Measurements from ENCODE around the gene EGR2.

EGR2 gene

GRCh38 chr10:62844280-62845011 is 28.3 kb upstream of the EGR2 start:
- DNase-seq (ENCODE audit: extremely low spot score), result no peak
- TF ChIP-seq ZNF384 (IDR thresholded peaks at IDR 0.05), result no peak
- no peak for TF ChIP-seq FOXK2 (IDR thresholded peaks at IDR 0.05)
- no peak for TF ChIP-seq SUZ12 (IDR thresholded peaks at IDR 0.05)
- ChIA-PET CTCF (no interaction called here), POLR2A (no interaction called here)

DNA sequence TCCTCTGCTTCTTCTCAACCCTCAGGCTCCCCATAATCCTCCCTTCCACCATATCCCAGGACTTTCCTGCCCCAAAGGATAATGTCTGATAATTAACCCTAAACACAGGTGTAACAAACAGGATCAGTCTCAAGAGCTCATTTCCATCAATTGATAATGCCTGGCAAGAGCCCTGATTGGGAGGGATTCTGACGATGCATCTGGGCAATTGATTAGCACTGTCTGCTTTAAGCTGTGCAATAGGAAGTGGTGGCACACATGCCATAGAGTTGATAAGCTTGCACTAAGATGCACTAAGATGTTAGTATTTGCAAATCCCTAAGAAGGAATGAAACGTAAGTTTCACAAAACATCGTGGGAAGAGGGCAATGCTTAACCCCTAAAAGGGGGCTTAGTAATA is 27.4 kb upstream of the EGR2 start:
- ChIA-PET CTCF (no interaction called here), POLR2A (interaction anchor here (0.8 kb wide), 1 partner anchor 9 kb away, joined by 3 read pairs; no protein-coding TSS in a partner anchor)
- TF ChIP-seq ELF4 (IDR thresholded peaks at IDR 0.05) (no peak), BHLHE40 (IDR thresholded peaks at IDR 0.05; ENCODE audit: borderline replicate concordance) (no peak), FOXM1 (IDR thresholded peaks at IDR 0.05; ENCODE audit: borderline replicate concordance) (no peak), SUZ12 (IDR thresholded peaks at IDR 0.05) (no peak), TARDBP (IDR thresholded peaks at IDR 0.05) (no peak), CTBP1 (IDR thresholded peaks at IDR 0.05; ENCODE audit: borderline replicate concordance) (no peak), NFRKB (IDR thresholded peaks at IDR 0.05) (no peak), L3MBTL2 (conservative IDR thresholded peaks at IDR 0.05) (no peak), SP1 (IDR thresholded peaks at IDR 0.05) (no peak), FOXK2 (IDR thresholded peaks at IDR 0.05) (no peak), FOXA1 (IDR thresholded peaks at IDR 0.05) (no peak), ZNF384 (IDR thresholded peaks at IDR 0.05) (no peak)
- TF ChIP-seq, protein P1, sequence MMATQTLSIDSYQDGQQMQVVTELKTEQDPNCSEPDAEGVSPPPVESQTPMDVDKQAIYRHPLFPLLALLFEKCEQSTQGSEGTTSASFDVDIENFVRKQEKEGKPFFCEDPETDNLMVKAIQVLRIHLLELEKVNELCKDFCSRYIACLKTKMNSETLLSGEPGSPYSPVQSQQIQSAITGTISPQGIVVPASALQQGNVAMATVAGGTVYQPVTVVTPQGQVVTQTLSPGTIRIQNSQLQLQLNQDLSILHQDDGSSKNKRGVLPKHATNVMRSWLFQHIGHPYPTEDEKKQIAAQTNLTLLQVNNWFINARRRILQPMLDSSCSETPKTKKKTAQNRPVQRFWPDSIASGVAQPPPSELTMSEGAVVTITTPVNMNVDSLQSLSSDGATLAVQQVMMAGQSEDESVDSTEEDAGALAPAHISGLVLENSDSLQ (IDR thresholded peaks at IDR 0.05), result no peak
- DNase-seq (ENCODE audit: extremely low spot score), result no peak

- ChIA-PET POLR2A (interaction anchor here (0.8 kb wide), 1 partner anchor 8 kb away, joined by 3 read pairs; no protein-coding TSS in a partner anchor), CTCF (interaction anchor here (0.6 kb wide), 1 partner anchor 250 kb away, joined by 3 read pairs; no protein-coding TSS in a partner anchor)
- DNase-seq (ENCODE audit: extremely low spot score), result no peak
- no peak for TF ChIP-seq TARDBP (IDR thresholded peaks at IDR 0.05)
- no peak for TF ChIP-seq ZNF384 (IDR thresholded peaks at IDR 0.05)
- TF ChIP-seq ARNT (IDR thresholded peaks at IDR 0.05), result no peak
- TF ChIP-seq FOXA1 (IDR thresholded peaks at IDR 0.05), result no peak
- TF ChIP-seq, protein P1 (IDR thresholded peaks at IDR 0.05), result no peak
- TF ChIP-seq BHLHE40 (IDR thresholded peaks at IDR 0.05; ENCODE audit: borderline replicate concordance), result no peak
- TF ChIP-seq NFRKB (IDR thresholded peaks at IDR 0.05), result no peak
- no peak for TF ChIP-seq SUZ12 (IDR thresholded peaks at IDR 0.05)
- TF ChIP-seq FOXK2 (IDR thresholded peaks at IDR 0.05), result no peak
- no peak for TF ChIP-seq L3MBTL2 (conservative IDR thresholded peaks at IDR 0.05)
- no peak for TF ChIP-seq SP1 (IDR thresholded peaks at IDR 0.05)
- no peak for TF ChIP-seq HDGF (IDR thresholded peaks at IDR 0.05; ENCODE audit: borderline replicate concordance)
- no peak for TF ChIP-seq LEF1 (IDR thresholded peaks at IDR 0.05; ENCODE audit: borderline replicate concordance)
- TF ChIP-seq FOXM1 (IDR thresholded peaks at IDR 0.05; ENCODE audit: borderline replicate concordance), result no peak
- TF ChIP-seq CTBP1 (IDR thresholded peaks at IDR 0.05; ENCODE audit: borderline replicate concordance), result no peak
- no peak for TF ChIP-seq ELF4 (IDR thresholded peaks at IDR 0.05)
These were observed 26.8 kb upstream of the EGR2 start for GRCh38 chr10:62842983-62843382.

DNA sequence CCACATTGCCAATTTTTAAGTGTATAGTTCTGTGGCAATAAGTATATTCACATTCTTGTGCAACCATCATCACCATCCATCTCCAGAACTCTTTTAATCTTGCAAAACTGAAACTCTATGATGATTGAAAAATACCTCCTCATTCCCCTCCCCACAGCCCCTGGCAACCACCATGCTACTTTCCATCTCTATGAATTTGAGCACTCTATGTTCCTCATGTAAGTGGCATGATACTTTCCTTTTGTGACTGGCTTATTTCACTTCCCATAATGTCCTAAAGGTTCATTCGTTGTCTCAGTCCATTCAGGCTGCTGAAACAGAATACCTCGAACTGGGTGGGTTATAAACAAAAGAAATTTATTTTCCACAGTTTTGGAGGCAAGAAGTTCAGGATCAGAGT is 23.4 kb upstream of the EGR2 start:
- ChIA-PET CTCF (no interaction called here), POLR2A (no interaction called here)
- DNase-seq (ENCODE audit: extremely low spot score), result no peak
- TF ChIP-seq ARNT (IDR thresholded peaks at IDR 0.05) (no peak), SP1 (IDR thresholded peaks at IDR 0.05) (no peak), TARDBP (IDR thresholded peaks at IDR 0.05) (no peak), SUZ12 (IDR thresholded peaks at IDR 0.05) (no peak), NFRKB (IDR thresholded peaks at IDR 0.05) (no peak)

GRCh38 chr10:62831346-62831745 is 15.2 kb upstream of the EGR2 start:
- TF ChIP-seq L3MBTL2 (conservative IDR thresholded peaks at IDR 0.05), result no peak
- no peak for TF ChIP-seq FOXA1 (IDR thresholded peaks at IDR 0.05)
- no peak for TF ChIP-seq SP1 (IDR thresholded peaks at IDR 0.05)
- no peak for TF ChIP-seq SUZ12 (IDR thresholded peaks at IDR 0.05)
- TF ChIP-seq ELF4 (IDR thresholded peaks at IDR 0.05), result no peak
- no peak for TF ChIP-seq FOXK2 (IDR thresholded peaks at IDR 0.05)
- TF ChIP-seq, protein P1 (IDR thresholded peaks at IDR 0.05), result no peak
- no peak for TF ChIP-seq FOXM1 (IDR thresholded peaks at IDR 0.05; ENCODE audit: borderline replicate concordance)
- no peak for TF ChIP-seq ZNF384 (IDR thresholded peaks at IDR 0.05)
- no peak for TF ChIP-seq TARDBP (IDR thresholded peaks at IDR 0.05)
- no peak for TF ChIP-seq LEF1 (IDR thresholded peaks at IDR 0.05; ENCODE audit: borderline replicate concordance)
- no peak for TF ChIP-seq NFRKB (IDR thresholded peaks at IDR 0.05)
- no peak for TF ChIP-seq ARNT (IDR thresholded peaks at IDR 0.05)
- no peak for TF ChIP-seq CTBP1 (IDR thresholded peaks at IDR 0.05; ENCODE audit: borderline replicate concordance)
- TF ChIP-seq HDGF (IDR thresholded peaks at IDR 0.05; ENCODE audit: borderline replicate concordance), result no peak
- no peak for TF ChIP-seq BHLHE40 (IDR thresholded peaks at IDR 0.05; ENCODE audit: borderline replicate concordance)
- ChIA-PET POLR2A (no interaction called here), CTCF (interaction anchor here (0.7 kb wide), 1 partner anchor 387 kb away, joined by 3 read pairs; no protein-coding TSS in a partner anchor)
- DNase-seq (ENCODE audit: extremely low spot score), result no peak

DNA sequence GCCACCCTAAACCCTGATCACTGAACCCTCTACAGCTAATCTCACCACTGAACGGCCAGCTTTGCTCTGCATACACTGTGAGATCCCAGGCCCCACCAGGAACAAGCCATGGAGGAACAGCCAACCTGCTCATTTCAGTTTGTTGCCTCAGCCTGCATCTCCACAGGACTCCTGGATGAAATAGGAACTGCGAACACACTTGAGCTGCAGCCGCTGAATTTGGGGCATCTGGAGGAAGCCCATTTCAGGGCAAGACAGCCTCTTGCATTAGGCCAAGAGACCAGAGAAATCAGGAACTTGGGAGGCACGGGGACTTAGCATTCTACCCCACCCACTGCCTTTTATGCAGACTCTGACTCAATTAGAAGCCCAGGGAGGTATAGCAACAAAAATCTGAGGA is 14.5 kb upstream of the EGR2 start:
- DNase-seq (ENCODE audit: extremely low spot score), result no peak
- CTCF ChIA-PET, result no interaction called here
- POLR2A ChIA-PET, result interaction anchor here (1.2 kb wide), 1 partner anchor 25 kb away, joined by 3 read pairs; no protein-coding TSS in a partner anchor
- TF ChIP-seq FOXA1 (IDR thresholded peaks at IDR 0.05) (no peak), ELF4 (IDR thresholded peaks at IDR 0.05) (no peak), ARNT (IDR thresholded peaks at IDR 0.05) (no peak), HDGF (IDR thresholded peaks at IDR 0.05; ENCODE audit: borderline replicate concordance) (no peak), BHLHE40 (IDR thresholded peaks at IDR 0.05; ENCODE audit: borderline replicate concordance) (no peak), NFRKB (IDR thresholded peaks at IDR 0.05) (no peak), SUZ12 (IDR thresholded peaks at IDR 0.05) (no peak), TARDBP (IDR thresholded peaks at IDR 0.05) (no peak), L3MBTL2 (conservative IDR thresholded peaks at IDR 0.05) (no peak), FOXK2 (IDR thresholded peaks at IDR 0.05) (no peak), SP1 (IDR thresholded peaks at IDR 0.05) (no peak), LEF1 (IDR thresholded peaks at IDR 0.05; ENCODE audit: borderline replicate concordance) (no peak), FOXM1 (IDR thresholded peaks at IDR 0.05; ENCODE audit: borderline replicate concordance) (no peak), CTBP1 (IDR thresholded peaks at IDR 0.05; ENCODE audit: borderline replicate concordance) (no peak), ZNF384 (IDR thresholded peaks at IDR 0.05) (no peak)
- TF ChIP-seq, protein P1 (IDR thresholded peaks at IDR 0.05), result no peak
